ENCODE data around the gene PTPRT. TPM values are rescaled to one million over a fixed set of nuclear protein-coding genes. Genes with fewer than 3 reads are reported as not detected.

PTPRT gene
- total and polyA plus RNA-seq, 4 donors, result 0.14 to 2.8 (median 0.40) TPM

DNA sequence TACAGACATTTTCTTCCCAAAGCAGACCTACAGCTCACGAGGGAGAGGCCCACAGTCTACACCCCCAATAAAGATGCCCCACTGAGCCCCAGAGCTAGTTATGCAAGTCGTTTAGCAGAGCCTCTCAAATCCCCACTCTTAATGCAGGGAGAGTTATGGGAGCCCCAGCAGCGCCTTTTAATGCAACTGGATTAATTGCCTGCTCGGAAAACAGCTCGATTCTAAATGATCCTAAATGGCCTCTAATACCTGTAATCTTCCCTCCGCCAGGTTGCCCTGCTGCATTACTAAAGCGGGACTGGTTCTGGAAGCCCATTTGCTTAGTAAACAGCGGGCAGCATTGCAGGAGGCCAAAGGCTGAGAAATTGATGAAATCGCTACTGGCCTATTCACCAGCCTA is 656.9 kb downstream of the PTPRT start:
- H3K4me3 ChIP-seq (ENCODE audit: low read depth in 1 of 3, low read length in 3 of 3), result no peak overlapping the region
- H3K27ac ChIP-seq (ENCODE audit: low read depth in 1 of 2, low read length in 2 of 2), result no peak overlapping the region
- DNase-seq (ENCODE audit: low spot score), result no peak
- no peaks in the 10 kb centered on the region for H3K36me3 ChIP-seq (ENCODE audit: control insufficient read depth in 4 of 4, insufficient read depth in 3 of 4, low read depth in 1 of 4, low read length in 3 of 4)
- TF ChIP-seq FOXA2 (IDR thresholded peaks at IDR 0.05) (no peak), GABPA (IDR thresholded peaks at IDR 0.05 in 1 of 2, conservative IDR thresholded peaks at IDR 0.05 in 1 of 2) (no peak), RAD21 (IDR thresholded peaks at IDR 0.05) (no peak), JUND (IDR thresholded peaks at IDR 0.05) (no peak), YY1 (IDR thresholded peaks at IDR 0.05) (no peak), FOXA1 (IDR thresholded peaks at IDR 0.05) (no peak), NR2F2 (IDR thresholded peaks at IDR 0.05) (no peak), TAF1 (conservative IDR thresholded peaks at IDR 0.05) (no peak), HNF4G (IDR thresholded peaks at IDR 0.05) (no peak)
- TF ChIP-seq, protein P1, sequence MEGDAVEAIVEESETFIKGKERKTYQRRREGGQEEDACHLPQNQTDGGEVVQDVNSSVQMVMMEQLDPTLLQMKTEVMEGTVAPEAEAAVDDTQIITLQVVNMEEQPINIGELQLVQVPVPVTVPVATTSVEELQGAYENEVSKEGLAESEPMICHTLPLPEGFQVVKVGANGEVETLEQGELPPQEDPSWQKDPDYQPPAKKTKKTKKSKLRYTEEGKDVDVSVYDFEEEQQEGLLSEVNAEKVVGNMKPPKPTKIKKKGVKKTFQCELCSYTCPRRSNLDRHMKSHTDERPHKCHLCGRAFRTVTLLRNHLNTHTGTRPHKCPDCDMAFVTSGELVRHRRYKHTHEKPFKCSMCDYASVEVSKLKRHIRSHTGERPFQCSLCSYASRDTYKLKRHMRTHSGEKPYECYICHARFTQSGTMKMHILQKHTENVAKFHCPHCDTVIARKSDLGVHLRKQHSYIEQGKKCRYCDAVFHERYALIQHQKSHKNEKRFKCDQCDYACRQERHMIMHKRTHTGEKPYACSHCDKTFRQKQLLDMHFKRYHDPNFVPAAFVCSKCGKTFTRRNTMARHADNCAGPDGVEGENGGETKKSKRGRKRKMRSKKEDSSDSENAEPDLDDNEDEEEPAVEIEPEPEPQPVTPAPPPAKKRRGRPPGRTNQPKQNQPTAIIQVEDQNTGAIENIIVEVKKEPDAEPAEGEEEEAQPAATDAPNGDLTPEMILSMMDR (IDR thresholded peaks at IDR 0.05; ENCODE audit: low read depth, low read length, missing input control), result no peak
- TF ChIP-seq, protein P2, sequence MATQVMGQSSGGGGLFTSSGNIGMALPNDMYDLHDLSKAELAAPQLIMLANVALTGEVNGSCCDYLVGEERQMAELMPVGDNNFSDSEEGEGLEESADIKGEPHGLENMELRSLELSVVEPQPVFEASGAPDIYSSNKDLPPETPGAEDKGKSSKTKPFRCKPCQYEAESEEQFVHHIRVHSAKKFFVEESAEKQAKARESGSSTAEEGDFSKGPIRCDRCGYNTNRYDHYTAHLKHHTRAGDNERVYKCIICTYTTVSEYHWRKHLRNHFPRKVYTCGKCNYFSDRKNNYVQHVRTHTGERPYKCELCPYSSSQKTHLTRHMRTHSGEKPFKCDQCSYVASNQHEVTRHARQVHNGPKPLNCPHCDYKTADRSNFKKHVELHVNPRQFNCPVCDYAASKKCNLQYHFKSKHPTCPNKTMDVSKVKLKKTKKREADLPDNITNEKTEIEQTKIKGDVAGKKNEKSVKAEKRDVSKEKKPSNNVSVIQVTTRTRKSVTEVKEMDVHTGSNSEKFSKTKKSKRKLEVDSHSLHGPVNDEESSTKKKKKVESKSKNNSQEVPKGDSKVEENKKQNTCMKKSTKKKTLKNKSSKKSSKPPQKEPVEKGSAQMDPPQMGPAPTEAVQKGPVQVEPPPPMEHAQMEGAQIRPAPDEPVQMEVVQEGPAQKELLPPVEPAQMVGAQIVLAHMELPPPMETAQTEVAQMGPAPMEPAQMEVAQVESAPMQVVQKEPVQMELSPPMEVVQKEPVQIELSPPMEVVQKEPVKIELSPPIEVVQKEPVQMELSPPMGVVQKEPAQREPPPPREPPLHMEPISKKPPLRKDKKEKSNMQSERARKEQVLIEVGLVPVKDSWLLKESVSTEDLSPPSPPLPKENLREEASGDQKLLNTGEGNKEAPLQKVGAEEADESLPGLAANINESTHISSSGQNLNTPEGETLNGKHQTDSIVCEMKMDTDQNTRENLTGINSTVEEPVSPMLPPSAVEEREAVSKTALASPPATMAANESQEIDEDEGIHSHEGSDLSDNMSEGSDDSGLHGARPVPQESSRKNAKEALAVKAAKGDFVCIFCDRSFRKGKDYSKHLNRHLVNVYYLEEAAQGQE (IDR thresholded peaks at IDR 0.05), result no peak
- TF ChIP-seq, protein P3, sequence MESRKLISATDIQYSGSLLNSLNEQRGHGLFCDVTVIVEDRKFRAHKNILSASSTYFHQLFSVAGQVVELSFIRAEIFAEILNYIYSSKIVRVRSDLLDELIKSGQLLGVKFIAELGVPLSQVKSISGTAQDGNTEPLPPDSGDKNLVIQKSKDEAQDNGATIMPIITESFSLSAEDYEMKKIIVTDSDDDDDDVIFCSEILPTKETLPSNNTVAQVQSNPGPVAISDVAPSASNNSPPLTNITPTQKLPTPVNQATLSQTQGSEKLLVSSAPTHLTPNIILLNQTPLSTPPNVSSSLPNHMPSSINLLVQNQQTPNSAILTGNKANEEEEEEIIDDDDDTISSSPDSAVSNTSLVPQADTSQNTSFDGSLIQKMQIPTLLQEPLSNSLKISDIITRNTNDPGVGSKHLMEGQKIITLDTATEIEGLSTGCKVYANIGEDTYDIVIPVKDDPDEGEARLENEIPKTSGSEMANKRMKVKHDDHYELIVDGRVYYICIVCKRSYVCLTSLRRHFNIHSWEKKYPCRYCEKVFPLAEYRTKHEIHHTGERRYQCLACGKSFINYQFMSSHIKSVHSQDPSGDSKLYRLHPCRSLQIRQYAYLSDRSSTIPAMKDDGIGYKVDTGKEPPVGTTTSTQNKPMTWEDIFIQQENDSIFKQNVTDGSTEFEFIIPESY (IDR thresholded peaks at IDR 0.05), result no peak
- TF ChIP-seq, protein P4, sequence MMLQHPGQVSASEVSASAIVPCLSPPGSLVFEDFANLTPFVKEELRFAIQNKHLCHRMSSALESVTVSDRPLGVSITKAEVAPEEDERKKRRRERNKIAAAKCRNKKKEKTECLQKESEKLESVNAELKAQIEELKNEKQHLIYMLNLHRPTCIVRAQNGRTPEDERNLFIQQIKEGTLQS (IDR thresholded peaks at IDR 0.05), result no peak
- H3K9me3 ChIP-seq (ENCODE audit: control insufficient read depth in 4 of 4, low read length in 3 of 4), result no peaks in the 10 kb centered on the region
- H3K27me3 ChIP-seq (ENCODE audit: control insufficient read depth in 4 of 4, insufficient read depth in 4 of 4, low read length in 3 of 4), result peaks cover 0 to 2% (median 1%) of the 10 kb centered on the region in 4 donors
- 82% methylated on average over 9 of the region's 9 CpGs for WGBS
- H3K4me1 ChIP-seq (ENCODE audit: control insufficient read depth in 4 of 4, insufficient read depth in 4 of 4, low read length in 3 of 4), result peaks cover 0 to 3% (median 0%) of the 10 kb centered on the region in 4 donors
- H3K9ac ChIP-seq (ENCODE audit: low read depth in 1 of 2, low read length in 2 of 2), result no peak overlapping the region

DNA sequence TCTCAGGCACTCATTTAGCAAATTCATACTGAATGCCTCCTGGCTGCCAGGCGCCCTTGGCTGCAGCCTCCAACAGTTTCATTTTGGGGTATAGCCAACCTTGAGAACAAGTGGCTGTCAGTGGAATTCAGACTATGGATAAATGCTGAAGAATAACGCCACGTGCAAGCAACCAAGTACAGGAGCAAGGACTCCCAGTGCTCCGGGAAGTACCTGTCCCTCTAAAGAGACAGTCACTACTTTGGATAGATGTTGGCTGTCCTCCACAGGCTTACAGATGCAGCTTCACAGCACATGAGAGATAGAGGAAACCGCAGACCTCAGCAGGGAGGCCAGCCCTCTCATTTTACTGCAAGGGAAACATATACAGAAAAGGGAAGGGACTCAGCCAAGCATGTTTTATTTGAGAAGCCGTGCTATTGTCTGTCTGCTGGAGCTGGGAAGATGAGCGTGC is 658.2 kb downstream of the PTPRT start:
- H3K27ac ChIP-seq (ENCODE audit: low read depth in 1 of 2, low read length in 2 of 2), result no peak overlapping the region
- H3K36me3 ChIP-seq (ENCODE audit: control insufficient read depth in 4 of 4, insufficient read depth in 3 of 4, low read depth in 1 of 4, low read length in 3 of 4), result no peaks in the 10 kb centered on the region
- no peaks in the 10 kb centered on the region for H3K9me3 ChIP-seq (ENCODE audit: control insufficient read depth in 4 of 4, low read length in 3 of 4)
- no peak overlapping the region for H3K4me3 ChIP-seq (ENCODE audit: low read depth in 1 of 3, low read length in 3 of 3)
- H3K27me3 ChIP-seq (ENCODE audit: control insufficient read depth in 4 of 4, insufficient read depth in 4 of 4, low read length in 3 of 4), result peaks cover 0 to 2% (median 0%) of the 10 kb centered on the region in 4 donors
- peaks cover 0 to 3% (median 0%) of the 10 kb centered on the region in 4 donors for H3K4me1 ChIP-seq (ENCODE audit: control insufficient read depth in 4 of 4, insufficient read depth in 4 of 4, low read length in 3 of 4)
- no peak overlapping the region for H3K9ac ChIP-seq (ENCODE audit: low read depth in 1 of 2, low read length in 2 of 2)
- TF ChIP-seq EGR1 (IDR thresholded peaks at IDR 0.05; ENCODE audit: low read depth in 2 of 2) (no peak), GABPA (IDR thresholded peaks at IDR 0.05 in 1 of 2, conservative IDR thresholded peaks at IDR 0.05 in 1 of 2) (no peak), RAD21 (IDR thresholded peaks at IDR 0.05) (no peak), RXRA (IDR thresholded peaks at IDR 0.05) (no peak)
- DNase-seq (ENCODE audit: low spot score), result no peak
- WGBS, result 68% methylated on average over 7 of the region's 7 CpGs

Measured in liver (tissue), 9 donors.